GM19395 (cell line): ENCODE measurements around the gene SEL1L2.
"Not testable (repeated sequence)": the region's sequence is repeated elsewhere in the genome, so short reads cannot be mapped to it uniquely, and the experiment has no call there.

Source experiments
- ATAC-seq: cut with Tn5 transposase; IDR thresholded peaks from one replicate; pipeline ENCODE4 v1.9.1; 2021; ENCODE audit warnings: mild to moderate bottlenecking, moderate library complexity; ENCODE audit not compliant: unreplicated experiment

Gene SEL1L2

GRCh38 chr20:13990465-13990864, at the start of gene SEL1L2:
TSS of gene SEL1L2 (minus strand) at chr20:13990614. CDS start at chr20:13990534, 80 bp downstream.
- ATAC-seq = no peak

- no peak for ATAC-seq
Measured at GRCh38 chr20:14036567-14036966, 46.2 kb upstream of the SEL1L2 start.

- ATAC-seq = no peak
Measured at GRCh38 chr20:14033310-14033709, 42.9 kb upstream of the SEL1L2 start.

- ATAC-seq = no peak
Measured at GRCh38 chr20:14030991-14031390, 40.6 kb upstream of the SEL1L2 start.

- ATAC-seq = no peak
Measured at GRCh38 chr20:14012671-14013070, 22.3 kb upstream of the SEL1L2 start.

- no peak for ATAC-seq
Measured at GRCh38 chr20:14009208-14009607, 18.8 kb upstream of the SEL1L2 start.

GRCh38 chr20:14005996-14006395, 15.6 kb upstream of the SEL1L2 start:
- no peak for ATAC-seq

- ATAC-seq = no peak
Measured at GRCh38 chr20:14000917-14001316, 10.5 kb upstream of the SEL1L2 start.

- ATAC-seq = no peak
Measured at GRCh38 chr20:13996265-13996664, 5.9 kb upstream of the SEL1L2 start.

- no peak for ATAC-seq
Measured at GRCh38 chr20:13995841-13996240, 5.4 kb upstream of the SEL1L2 start.

GRCh38 chr20:13995086-13995665, 4.8 kb upstream of the SEL1L2 start, which contains the start of gene MACROD2:
TSS of gene MACROD2 (plus strand) at chr20:13995516.
- no peak for ATAC-seq

- not testable (repeated sequence) for ATAC-seq
Measured at GRCh38 chr20:13991955-13992354, 1.5 kb upstream of the SEL1L2 start.

- no peak for ATAC-seq
Measured at GRCh38 chr20:13991311-13991710, 897 bp upstream of the SEL1L2 start.

GRCh38 chr20:13984211-13984610, 6.2 kb downstream of the SEL1L2 start:
- no peak for ATAC-seq

- no peak for ATAC-seq
Measured at GRCh38 chr20:13960525-13960924, 29.9 kb downstream of the SEL1L2 start.

- no peak for ATAC-seq
Measured at GRCh38 chr20:13960119-13960518, 30.3 kb downstream of the SEL1L2 start.

GRCh38 chr20:13953227-13953626, 37.2 kb downstream of the SEL1L2 start:
- no peak for ATAC-seq

- no peak for ATAC-seq
Measured at GRCh38 chr20:13947719-13948118, 42.7 kb downstream of the SEL1L2 start.

- no peak for ATAC-seq
Measured at GRCh38 chr20:13941031-13941430, 49.4 kb downstream of the SEL1L2 start.

- ATAC-seq = no peak
Measured at GRCh38 chr20:13936781-13937576, 53.4 kb downstream of the SEL1L2 start.

- no peak for ATAC-seq
Measured at GRCh38 chr20:13934992-13935894, 55.2 kb downstream of the SEL1L2 start.
